ENCODE data around the gene THTPA.
A peak's percentile ranks its signal among the peaks of the same experiment; 100 is the strongest.

The THTPA gene

DNA sequence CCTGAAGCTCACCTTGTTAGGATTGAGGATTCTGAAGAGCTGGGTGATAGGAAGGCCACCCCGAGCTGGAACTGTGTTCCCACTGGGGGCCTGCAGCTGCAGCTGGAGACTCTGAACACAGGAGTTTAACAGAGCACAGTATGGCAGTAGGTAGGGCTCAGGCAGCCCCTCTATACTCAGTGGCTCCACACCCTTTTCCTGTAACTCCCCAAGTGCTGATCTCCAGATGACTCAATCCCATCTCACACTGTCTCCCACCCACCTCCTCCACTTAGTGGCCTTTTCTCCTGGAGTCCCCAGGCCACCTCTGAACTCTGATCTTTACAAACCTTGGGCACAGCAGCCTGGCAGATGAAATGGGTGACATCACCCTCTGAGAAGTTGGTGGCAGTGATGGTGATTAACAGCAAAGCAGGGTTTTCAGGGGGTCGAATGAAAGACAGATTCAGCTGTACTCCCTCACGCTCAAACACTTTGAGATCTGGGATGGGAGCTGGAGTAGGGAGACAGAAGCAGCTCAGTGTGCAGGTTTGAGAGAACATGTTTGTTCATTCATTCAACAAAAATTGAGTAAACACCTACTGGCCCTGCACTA, 4.0 kb downstream of the THTPA start:
- in situ Hi-C loops (cut with HindIII; ENCODE audit: low sequenced_read_pairs), result no loop called here
- DNase-seq (ENCODE audit: low read depth, low spot score), result no peak
- TF ChIP-seq, protein P1, sequence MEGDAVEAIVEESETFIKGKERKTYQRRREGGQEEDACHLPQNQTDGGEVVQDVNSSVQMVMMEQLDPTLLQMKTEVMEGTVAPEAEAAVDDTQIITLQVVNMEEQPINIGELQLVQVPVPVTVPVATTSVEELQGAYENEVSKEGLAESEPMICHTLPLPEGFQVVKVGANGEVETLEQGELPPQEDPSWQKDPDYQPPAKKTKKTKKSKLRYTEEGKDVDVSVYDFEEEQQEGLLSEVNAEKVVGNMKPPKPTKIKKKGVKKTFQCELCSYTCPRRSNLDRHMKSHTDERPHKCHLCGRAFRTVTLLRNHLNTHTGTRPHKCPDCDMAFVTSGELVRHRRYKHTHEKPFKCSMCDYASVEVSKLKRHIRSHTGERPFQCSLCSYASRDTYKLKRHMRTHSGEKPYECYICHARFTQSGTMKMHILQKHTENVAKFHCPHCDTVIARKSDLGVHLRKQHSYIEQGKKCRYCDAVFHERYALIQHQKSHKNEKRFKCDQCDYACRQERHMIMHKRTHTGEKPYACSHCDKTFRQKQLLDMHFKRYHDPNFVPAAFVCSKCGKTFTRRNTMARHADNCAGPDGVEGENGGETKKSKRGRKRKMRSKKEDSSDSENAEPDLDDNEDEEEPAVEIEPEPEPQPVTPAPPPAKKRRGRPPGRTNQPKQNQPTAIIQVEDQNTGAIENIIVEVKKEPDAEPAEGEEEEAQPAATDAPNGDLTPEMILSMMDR (IDR thresholded peaks at IDR 0.05; ENCODE audit: low read depth, low read length), result no peak
- no peak overlapping the region for H3K4me3 ChIP-seq (ENCODE audit: low read depth, low read length)

DNA sequence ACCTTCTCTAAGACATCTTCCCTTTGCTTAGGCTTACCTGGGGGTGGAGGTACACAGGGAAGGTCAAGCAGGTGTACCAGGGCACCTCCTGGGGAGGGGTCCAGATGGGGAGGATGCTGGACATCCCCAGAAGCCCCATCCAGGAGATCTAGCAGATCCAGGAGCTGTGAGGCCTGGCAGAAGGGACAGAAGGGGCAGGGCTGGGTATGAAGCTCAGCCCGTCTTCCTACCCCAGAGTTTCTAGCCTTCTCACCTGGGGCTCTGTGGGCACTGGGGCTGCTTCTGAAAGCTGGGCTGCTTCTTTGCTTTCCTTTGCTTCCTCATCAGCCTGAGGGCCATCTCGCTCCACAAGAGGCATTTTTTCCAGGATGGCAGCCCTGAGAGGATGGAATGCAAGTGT, 5.2 kb downstream of the THTPA start:
- in situ Hi-C loops (cut with HindIII; ENCODE audit: low sequenced_read_pairs), result no loop called here
- TF ChIP-seq, protein P1 (IDR thresholded peaks at IDR 0.05; ENCODE audit: low read depth, low read length), result no peak
- no peak for DNase-seq (ENCODE audit: low read depth, low spot score)
- no peak overlapping the region for H3K4me3 ChIP-seq (ENCODE audit: low read depth, low read length)

DNA sequence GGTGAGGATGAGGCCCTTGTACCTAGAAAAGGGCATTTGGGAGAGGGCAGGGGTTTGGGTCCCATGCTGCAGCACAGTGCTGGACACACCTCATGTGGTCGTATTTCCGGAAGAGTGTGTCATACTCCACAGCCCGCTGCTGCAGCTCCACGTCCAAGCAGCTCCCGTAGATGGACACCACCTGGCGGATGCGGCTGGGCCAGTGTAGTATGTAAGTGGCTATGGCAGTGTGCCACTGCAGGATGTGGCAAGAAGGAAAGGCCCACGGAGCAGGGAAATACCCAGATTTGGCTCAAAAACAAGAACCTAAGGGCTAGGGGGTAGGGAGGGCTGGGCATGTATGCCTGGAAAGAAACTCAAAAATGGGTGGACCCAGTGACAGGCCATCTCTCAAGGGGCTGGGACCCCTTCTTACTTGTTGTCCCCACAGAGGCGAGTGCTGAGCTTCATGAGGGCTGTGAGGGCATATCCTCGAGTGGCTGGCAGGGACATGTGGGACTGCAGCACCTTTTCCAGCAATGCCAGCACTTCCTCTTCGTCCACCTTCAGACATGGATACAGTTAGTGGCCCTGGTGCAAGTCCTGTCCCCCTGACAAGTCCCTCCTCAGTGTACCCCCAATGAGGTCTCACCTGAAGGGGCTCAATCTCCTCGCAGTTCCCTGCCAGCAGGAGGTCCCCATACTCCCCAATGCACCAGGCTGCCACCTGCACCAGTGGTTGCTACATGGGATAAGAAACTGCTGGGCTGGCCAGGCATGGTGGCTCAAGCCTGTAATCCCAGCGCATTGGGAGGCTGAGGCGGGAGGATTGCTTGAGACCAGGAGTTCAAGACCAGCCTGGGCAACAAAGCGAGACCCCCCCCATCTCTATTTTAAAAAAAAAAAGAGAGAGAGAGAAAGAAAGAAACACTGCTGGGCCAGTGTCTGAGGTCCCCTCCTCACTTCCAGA, 6.1 kb downstream of the THTPA start:
- H3K4me3 ChIP-seq (ENCODE audit: low read depth, low read length), result no peak overlapping the region
- DNase-seq (ENCODE audit: low read depth, low spot score), result no peak
- in situ Hi-C loops (cut with HindIII; ENCODE audit: low sequenced_read_pairs), result no loop called here
- TF ChIP-seq, protein P1 (IDR thresholded peaks at IDR 0.05; ENCODE audit: low read depth, low read length), result no peak

DNA sequence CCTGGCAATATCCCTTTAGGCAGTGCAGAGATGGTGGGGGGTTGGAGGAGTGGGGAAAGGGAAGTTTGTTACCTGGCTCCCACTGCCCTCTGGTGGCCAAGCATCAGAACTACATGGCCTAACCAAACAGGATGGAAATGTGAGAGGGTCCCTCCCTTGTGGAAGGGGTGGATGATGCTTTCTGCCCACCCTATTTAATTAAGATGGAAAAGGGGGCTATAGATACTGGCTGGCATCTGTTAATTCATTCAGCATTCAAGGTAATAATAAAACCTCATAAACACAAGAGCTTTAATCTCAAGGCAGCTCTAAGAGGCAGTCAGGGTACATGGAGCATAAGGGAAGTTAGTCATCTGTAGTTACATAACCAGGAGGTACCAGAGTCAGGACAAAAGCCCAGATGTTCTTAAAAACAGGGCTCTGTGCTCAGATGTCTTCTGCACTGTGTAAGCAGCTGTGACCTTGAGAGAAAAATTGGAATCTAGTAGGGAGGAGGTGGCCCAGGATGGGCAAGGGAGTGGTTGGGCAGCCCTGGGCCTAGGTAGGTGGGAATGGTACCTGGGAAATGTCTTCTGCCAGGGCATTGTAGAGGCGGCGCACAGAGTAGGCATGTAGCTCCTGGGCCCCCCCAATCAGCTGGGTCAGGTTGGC, 6.9 kb downstream of the THTPA start:
- TF ChIP-seq, protein P1 (IDR thresholded peaks at IDR 0.05; ENCODE audit: low read depth, low read length), result peak; percentile 94
- peak; percentile 32 for DNase-seq (ENCODE audit: low read depth, low spot score)
- in situ Hi-C loops (cut with HindIII; ENCODE audit: low sequenced_read_pairs), result no loop called here
- H3K4me3 ChIP-seq (ENCODE audit: low read depth, low read length), result no peak overlapping the region

DNA sequence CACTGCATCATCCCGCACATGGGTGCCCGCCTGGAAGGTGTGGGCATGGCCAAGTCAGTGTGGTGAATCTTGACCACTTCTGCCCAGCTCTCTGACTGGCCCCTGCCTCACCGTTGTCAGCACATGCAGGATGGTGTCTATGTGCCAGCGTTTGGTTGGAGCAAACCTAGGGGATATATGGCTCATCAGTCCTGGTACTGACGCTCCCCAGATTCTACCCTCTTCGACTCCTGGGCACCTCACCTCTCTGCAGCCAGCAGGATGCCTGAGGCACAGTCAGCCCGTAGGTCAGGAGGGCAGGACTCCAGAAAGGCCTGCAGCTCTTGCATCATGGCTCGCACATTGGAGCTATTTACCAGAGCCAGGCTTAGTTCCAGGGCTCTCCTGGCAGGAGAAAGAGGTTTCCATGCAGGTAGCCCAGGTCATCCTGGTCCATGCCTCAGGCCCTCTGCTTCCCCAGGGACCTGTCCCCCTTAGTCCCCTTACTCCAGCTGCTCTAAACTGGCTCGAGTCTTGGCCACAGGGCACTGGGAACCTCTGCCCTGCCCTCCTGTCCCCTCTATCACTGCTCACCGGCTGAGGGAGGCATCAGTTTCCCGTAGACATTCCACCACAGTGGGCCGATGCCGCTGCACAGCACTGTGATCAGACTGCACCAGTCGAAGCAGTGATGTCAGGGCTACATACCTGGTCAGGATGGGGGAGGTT, 7.6 kb downstream of the THTPA start:
- TF ChIP-seq, protein P1 (IDR thresholded peaks at IDR 0.05; ENCODE audit: low read depth, low read length), result no peak
- no peak for DNase-seq (ENCODE audit: low read depth, low spot score)
- H3K4me3 ChIP-seq (ENCODE audit: low read depth, low read length), result no peak overlapping the region
- in situ Hi-C loops (cut with HindIII; ENCODE audit: low sequenced_read_pairs), result no loop called here

DNA sequence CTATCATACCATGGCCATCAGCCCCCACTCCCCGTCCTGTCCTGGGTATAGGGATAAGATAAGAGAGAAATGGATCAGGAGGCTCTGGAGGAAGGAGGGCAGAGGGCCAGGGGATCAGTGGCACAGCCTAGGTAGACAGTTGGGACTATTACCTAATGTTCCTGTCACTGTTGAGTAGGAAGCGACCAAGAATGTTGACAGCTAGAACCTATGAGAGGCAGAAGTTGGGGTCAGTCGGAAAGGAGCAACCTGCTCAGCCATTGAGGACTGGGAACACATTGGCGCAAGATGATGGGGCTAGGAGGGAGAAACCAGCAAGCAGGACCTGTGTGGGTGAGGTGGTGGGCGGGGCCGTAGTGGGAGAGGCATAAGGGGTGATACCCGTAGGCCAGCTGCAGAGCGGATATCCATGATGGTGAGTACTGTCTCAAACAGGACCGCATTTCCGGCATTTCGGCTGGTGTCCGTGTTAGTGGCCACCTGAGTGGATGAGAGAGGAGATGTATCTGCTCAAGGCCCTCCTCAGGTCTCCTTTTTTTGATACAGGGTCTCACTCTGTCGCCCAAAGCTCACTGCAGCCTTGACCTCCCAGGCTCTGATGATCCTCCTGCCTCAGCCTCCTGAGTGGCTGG, 8.2 kb downstream of the THTPA start:
- TF ChIP-seq, protein P1 (IDR thresholded peaks at IDR 0.05; ENCODE audit: low read depth, low read length), result no peak
- no peak for DNase-seq (ENCODE audit: low read depth, low spot score)
- H3K4me3 ChIP-seq (ENCODE audit: low read depth, low read length), result no peak overlapping the region
- in situ Hi-C loops (cut with HindIII; ENCODE audit: low sequenced_read_pairs), result no loop called here

Measured in astrocyte of the spinal cord (primary cell).